CD14-positive monocyte (primary cell): ENCODE measurements around the gene XXYLT1. TPM values are rescaled to one million over a fixed set of nuclear protein-coding genes. Genes with fewer than 3 reads are reported as not detected.

Experiments
- DNase-seq, 3 donors: peaks; one replicate each; pipeline ENCODE4 v3.0.0-alpha.2; 2011 to 2022
- H2AFZ ChIP-seq: 2 replicates; pipeline ENCODE4 v1.6.0; 2012; ENCODE audit warnings: mild to moderate bottlenecking, low read depth, low read length, inconsistent platforms; ENCODE audit not compliant: insufficient read depth, poor library complexity, severe bottlenecking
- H3K27ac ChIP-seq, 2 donors: 1 replicate in 1 of 2; 2 replicates in 1 of 2; pipeline ENCODE4 v1.5.1; 2012 to 2013; ENCODE audit warnings: low read length in 2 of 2, control low read depth in 1 of 2, inconsistent platforms in 1 of 2, low read depth in 1 of 2, mild to moderate bottlenecking in 1 of 2
- H3K27me3 ChIP-seq, 2 donors: one replicate each; pipeline versions ENCODE4 v1.6.0 to v1.6.1; 2011 to 2013; ENCODE audit warnings: low read length in 2 of 2; ENCODE audit not compliant: control insufficient read depth in 2 of 2, insufficient read depth in 2 of 2
- H3K36me3 ChIP-seq, 2 donors: replicated peaks in 1 of 2; 1 replicate in 1 of 2; 2 replicates in 1 of 2; pipeline versions ENCODE4 v1.5.1 to v1.6.1; 2012 to 2013; ENCODE audit warnings: low read length in 2 of 2, control low read depth in 1 of 2, inconsistent platforms in 1 of 2, mild to moderate bottlenecking in 1 of 2; ENCODE audit not compliant: insufficient read depth in 2 of 2, control insufficient read depth in 1 of 2
- H3K4me1 ChIP-seq, 2 donors: 1 replicate in 1 of 2; 2 replicates in 1 of 2; pipeline versions ENCODE4 v1.5.1 to v1.6.1; 2012 to 2013; ENCODE audit warnings: low read length in 2 of 2, control low read depth in 1 of 2, inconsistent platforms in 1 of 2, mild to moderate bottlenecking in 1 of 2, moderate library complexity in 1 of 2; ENCODE audit not compliant: insufficient read depth in 2 of 2, control insufficient read depth in 1 of 2
- H3K4me2 ChIP-seq: replicated peaks from 2 replicates; pipeline ENCODE3; 2012; ENCODE audit warnings: low read length, moderate library complexity, mild to moderate bottlenecking; ENCODE audit not compliant: poor library complexity, severe bottlenecking; ENCODE audit errors: extremely low read depth
- H3K4me3 ChIP-seq, 3 experiments: fragments of 200-600 bp in 1 of 3; sonication (generic) in 1 of 3; replicated peaks in 1 of 3; 1 replicate in 2 of 3; 2 replicates in 1 of 3; pipeline ENCODE4 v1.5.1; 2011 to 2013; ENCODE audit warnings: low read length in 3 of 3, mild to moderate bottlenecking in 3 of 3, control low read depth in 2 of 3, low read depth in 2 of 3, inconsistent platforms in 1 of 3, moderate library complexity in 1 of 3
- H3K79me2 ChIP-seq: 2 replicates; pipeline ENCODE4 v1.6.0; 2012; ENCODE audit warnings: mild to moderate bottlenecking, control low read depth, inconsistent platforms, low read length, moderate library complexity; ENCODE audit not compliant: insufficient read depth
- H3K9ac ChIP-seq: 2 replicates; pipeline ENCODE4 v1.6.0; 2017; ENCODE audit warnings: low read length, mild to moderate bottlenecking; ENCODE audit not compliant: insufficient read depth, poor library complexity, severe bottlenecking
- H3K9me3 ChIP-seq, 2 donors: replicated peaks in 1 of 2; 1 replicate in 1 of 2; 2 replicates in 1 of 2; pipeline versions ENCODE4 v1.5.1 to v1.6.1; 2012 to 2013; ENCODE audit warnings: low read length in 2 of 2, control low read depth in 1 of 2; ENCODE audit not compliant: control insufficient read depth in 1 of 2, insufficient read depth in 1 of 2
- H4K20me1 ChIP-seq: 2 replicates; pipeline ENCODE4 v1.6.0; 2012; ENCODE audit warnings: mild to moderate bottlenecking, low read length, control low read depth, moderate library complexity; ENCODE audit not compliant: insufficient read depth
- H3K27ac Mint-ChIP-seq, 7 donors: one replicate each; pipeline ENCODE4 v1.8.0; 2020; ENCODE audit warnings: mild to moderate bottlenecking in 7 of 7, mixed read lengths in 7 of 7, moderate library complexity in 6 of 7, inconsistent platforms in 2 of 7
- H3K27me3 Mint-ChIP-seq, 3 donors: one replicate each; pipeline ENCODE4 v1.8.0; 2021 to 2022; ENCODE audit warnings: low read depth in 3 of 3, mild to moderate bottlenecking in 3 of 3, mixed read lengths in 3 of 3, moderate library complexity in 3 of 3, inconsistent platforms in 1 of 3
- H3K36me3 Mint-ChIP-seq, 2 donors: one replicate each; pipeline ENCODE4 v1.8.0; 2020; ENCODE audit warnings: mixed read lengths in 2 of 2, inconsistent platforms in 1 of 2, mild to moderate bottlenecking in 1 of 2
- H3K4me1 Mint-ChIP-seq: one replicate; pipeline ENCODE4 v1.8.0; 2020; ENCODE audit warnings: mild to moderate bottlenecking, mixed read lengths
- H3K4me3 Mint-ChIP-seq, 2 donors: one replicate each; pipeline ENCODE4 v1.8.0; 2020; ENCODE audit warnings: mild to moderate bottlenecking in 2 of 2, mixed read lengths in 2 of 2, moderate library complexity in 1 of 2
- H3K9me3 Mint-ChIP-seq, 7 donors: one replicate each; pipeline ENCODE4 v1.8.0; 2020 to 2022; ENCODE audit warnings: mixed read lengths in 7 of 7, mild to moderate bottlenecking in 6 of 7, moderate library complexity in 6 of 7, inconsistent platforms in 2 of 7
- WGBS: methylation state at CpG from one replicate; pipeline ENCODE4 v1.1.5; 2013; ENCODE audit warnings: missing lambda C conversion rate; ENCODE audit not compliant: insufficient coverage; 5-methylcytosine and 5-hydroxymethylcytosine counted together
- intact Hi-C, 2 donors: fragments of 100-400 bp; cut with micrococcal nuclease; formaldehyde crosslinking; loops; one replicate each; pipeline versions ENCODE4 v1.15.0 to v1.15.1; 2023
- polyA plus RNA-seq, 3 donors: library from polyadenylated mRNA; depleted of rRNA in 1 of 3; unstranded in 2 of 3; stranded (reverse) in 1 of 3; fragments of 300-500 nt in 2 of 3; fragments of >200 nt in 1 of 3; fragmentation: Illumina TruSeq in 2 of 3; gene quantifications; 1 replicate in 2 of 3; 2 replicates in 1 of 3; pipeline ENCODE4 v1.2.3, GENCODE V29; 2012 to 2021
- TF ChIP-seq, protein P1 (sequence below): fragments of 200-600 bp; IDR thresholded peaks from one replicate; pipeline ENCODE4 v1.8.0; 2022; ENCODE audit warnings: antibody characterized with exemption, mild to moderate bottlenecking

XXYLT1 gene
- polyA plus RNA-seq, 3 donors = 11.8 to 13.5 (median 13.2) TPM

DNA sequence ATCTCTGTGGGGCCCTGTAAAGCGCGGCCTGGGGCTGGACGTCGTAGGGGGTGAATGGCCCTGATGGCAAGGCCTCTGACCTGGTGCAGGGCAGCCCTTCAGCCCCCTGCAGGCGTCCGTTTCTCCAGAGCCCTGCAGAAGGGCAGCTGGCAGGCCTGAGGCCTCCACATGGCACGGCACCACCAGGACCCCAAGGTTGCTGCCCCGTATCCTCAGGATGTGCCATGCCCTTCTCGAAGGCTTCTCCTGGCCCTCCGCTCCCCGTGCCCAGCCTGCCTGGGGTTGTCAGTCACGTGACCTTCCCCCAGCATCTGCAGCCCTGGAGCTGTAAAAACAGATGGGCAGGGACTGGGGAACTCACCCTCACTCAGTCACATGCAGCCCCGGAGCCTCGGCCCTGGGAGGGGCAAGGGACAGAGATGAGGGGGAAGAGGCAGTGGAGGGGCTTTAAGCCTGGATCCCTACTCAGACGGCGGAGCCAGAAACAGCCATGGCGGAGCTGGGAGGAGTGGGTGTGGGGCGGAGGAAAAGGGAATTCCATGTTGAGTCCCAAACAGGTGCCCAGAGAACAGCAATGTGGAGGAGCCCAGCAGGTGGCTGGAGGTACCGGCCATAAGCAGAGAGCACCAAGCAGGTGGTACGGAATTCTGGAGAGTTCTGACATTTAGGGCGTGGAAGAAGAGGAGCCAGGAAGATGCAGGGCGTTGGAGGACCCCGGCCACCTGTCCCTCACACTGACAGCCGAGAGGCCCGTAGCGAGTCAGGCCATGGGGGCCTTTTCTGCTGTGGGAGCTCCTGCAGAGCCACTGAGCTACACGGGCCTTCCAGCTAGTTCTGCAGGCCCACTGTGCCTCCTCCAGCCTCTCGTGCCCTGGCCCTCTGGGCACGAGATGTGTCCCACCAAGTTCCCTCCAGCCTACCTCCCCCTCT, 193.1 kb downstream of the XXYLT1 start:
- Histone ChIP-seq H3K79me2 (no peaks in the 10 kb centered on the region), H3K27ac (no peak overlapping the region), H3K4me2 (no peak overlapping the region), H3K9ac (no peak overlapping the region), H3K4me1 (peaks cover 22 to 32% of the 10 kb centered on the region in 2 donors), H3K36me3 (no peaks in the 10 kb centered on the region), H2AFZ (no peak overlapping the region), H3K27me3 (no peaks in the 10 kb centered on the region), H3K9me3 (no peaks in the 10 kb centered on the region), H3K4me3 (no peak overlapping the region), H4K20me1 (no peaks in the 10 kb centered on the region)
- intact Hi-C loops = no loop called here
- no peaks in the 10 kb centered on the region for H3K9me3 Mint-ChIP-seq
- H3K4me1 Mint-ChIP-seq = peaks cover 39% of the 10 kb centered on the region
- TF ChIP-seq, protein P1, sequence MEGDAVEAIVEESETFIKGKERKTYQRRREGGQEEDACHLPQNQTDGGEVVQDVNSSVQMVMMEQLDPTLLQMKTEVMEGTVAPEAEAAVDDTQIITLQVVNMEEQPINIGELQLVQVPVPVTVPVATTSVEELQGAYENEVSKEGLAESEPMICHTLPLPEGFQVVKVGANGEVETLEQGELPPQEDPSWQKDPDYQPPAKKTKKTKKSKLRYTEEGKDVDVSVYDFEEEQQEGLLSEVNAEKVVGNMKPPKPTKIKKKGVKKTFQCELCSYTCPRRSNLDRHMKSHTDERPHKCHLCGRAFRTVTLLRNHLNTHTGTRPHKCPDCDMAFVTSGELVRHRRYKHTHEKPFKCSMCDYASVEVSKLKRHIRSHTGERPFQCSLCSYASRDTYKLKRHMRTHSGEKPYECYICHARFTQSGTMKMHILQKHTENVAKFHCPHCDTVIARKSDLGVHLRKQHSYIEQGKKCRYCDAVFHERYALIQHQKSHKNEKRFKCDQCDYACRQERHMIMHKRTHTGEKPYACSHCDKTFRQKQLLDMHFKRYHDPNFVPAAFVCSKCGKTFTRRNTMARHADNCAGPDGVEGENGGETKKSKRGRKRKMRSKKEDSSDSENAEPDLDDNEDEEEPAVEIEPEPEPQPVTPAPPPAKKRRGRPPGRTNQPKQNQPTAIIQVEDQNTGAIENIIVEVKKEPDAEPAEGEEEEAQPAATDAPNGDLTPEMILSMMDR = no peak
- peaks cover 0 to 4% (median 3%) of the 10 kb centered on the region in 3 donors for H3K27me3 Mint-ChIP-seq
- peaks cover 7 to 11% of the 10 kb centered on the region in 2 donors for H3K36me3 Mint-ChIP-seq
- no peak for DNase-seq
- H3K27ac Mint-ChIP-seq = no peak overlapping the region
- H3K4me3 Mint-ChIP-seq = no peak overlapping the region
- 90% methylated on average over 27 of the region's 29 CpGs for WGBS

- intact Hi-C loops = no loop called here
- Histone ChIP-seq H3K4me3 (no peak overlapping the region), H3K4me1 (peaks cover 22 to 32% of the 10 kb centered on the region in 2 donors), H3K27me3 (no peaks in the 10 kb centered on the region), H3K4me2 (no peak overlapping the region), H3K9me3 (no peaks in the 10 kb centered on the region), H3K79me2 (no peaks in the 10 kb centered on the region), H3K36me3 (no peaks in the 10 kb centered on the region), H2AFZ (no peak overlapping the region), H3K9ac (no peak overlapping the region), H4K20me1 (no peaks in the 10 kb centered on the region), H3K27ac (no peak overlapping the region)
- Mint-ChIP-seq H3K4me1 (peaks cover 36% of the 10 kb centered on the region), H3K27me3 (peaks cover 2 to 5% (median 4%) of the 10 kb centered on the region in 3 donors), H3K4me3 (no peak overlapping the region), H3K9me3 (no peaks in the 10 kb centered on the region), H3K27ac (no peak overlapping the region), H3K36me3 (peaks cover 6 to 12% of the 10 kb centered on the region in 2 donors)
- no peak for DNase-seq
- WGBS = 87% methylated on average over 9 of the region's 11 CpGs
- TF ChIP-seq, protein P1 = no peak
Measured at GRCh38 chr3:195076981-195077610, 193.9 kb downstream of the XXYLT1 start.
